AG04449 (cell line): Measurements from ENCODE around the gene PGBD2.
"Not testable (repeated sequence)": the region's sequence is repeated elsewhere in the genome, so short reads cannot be mapped to it uniquely, and the experiment has no call there.

Experiments
- CTCF ChIA-PET: fragments of 350-600 bp; formaldehyde crosslinking; extraction: SDS; loops from one replicate; lab custom pipeline; 2021; ENCODE audit warnings: antibody characterized with exemption; lab: Yijun Ruan, JAX
- POLR2A ChIA-PET: fragments of 400-600, 350-600 bp; formaldehyde crosslinking; extraction: SDS; loops from one replicate; lab custom pipeline; 2020; ENCODE audit warnings: antibody characterized with exemption, inconsistent platforms; lab: Yijun Ruan, JAX
- DNase-seq: peaks from one replicate; pipeline ENCODE4 v3.0.0-alpha.2; 2010; ENCODE audit warnings: low read depth, low spot score
- H3K4me3 ChIP-seq: 2 replicates; pipeline ENCODE4 v1.5.1; 2011; ENCODE audit warnings: low read depth, mild to moderate bottlenecking, control low read depth, low read length
- CTCF ChIP-seq: IDR thresholded peaks from one replicate; pipeline ENCODE4 v1.5.1; 2011; ENCODE audit warnings: mild to moderate bottlenecking, moderate library complexity, low read length, control low read depth, inconsistent platforms; ENCODE audit not compliant: insufficient read depth; ENCODE audit errors: missing control alignments

The PGBD2 gene

GRCh38 chr1:248885646-248886045 is 20.4 kb upstream of the PGBD2 start:
- POLR2A ChIA-PET, result no interaction called here
- CTCF ChIA-PET, result interaction anchor here (1.1 kb wide), 1 partner anchor 41 kb away, joined by 3 read pairs; no protein-coding TSS in a partner anchor

GRCh38 chr1:248886237-248886895 is 19.7 kb upstream of the PGBD2 start:
- DNase-seq, result no peak
- no peak overlapping the region for H3K4me3 ChIP-seq
- no peak for TF ChIP-seq CTCF
- POLR2A ChIA-PET, result interaction anchor here (0.7 kb wide), 1 partner anchor 20 kb away, joined by 3 read pairs; no protein-coding TSS in a partner anchor
- CTCF ChIA-PET, result no interaction called here

More at GRCh38 chr1:248885646-248886045, 20.4 kb upstream of the PGBD2 start:
- no peak overlapping the region for H3K4me3 ChIP-seq
- DNase-seq, result no peak
- no peak for TF ChIP-seq CTCF

GRCh38 chr1:248889914-248890243 is 16.2 kb upstream of the PGBD2 start:
- CTCF ChIA-PET, POLR2A ChIA-PET: not testable (repeated sequence)

GRCh38 chr1:248890549-248891498 is 15.2 kb upstream of the PGBD2 start:
- no peak for TF ChIP-seq CTCF
- no peak for DNase-seq
- POLR2A ChIA-PET, result no interaction called here
- no peak overlapping the region for H3K4me3 ChIP-seq
- CTCF ChIA-PET, result no interaction called here

More at GRCh38 chr1:248889914-248890243, 16.2 kb upstream of the PGBD2 start:
- H3K4me3 ChIP-seq, DNase-seq: not testable (repeated sequence)

GRCh38 chr1:248891758-248892157 is 14.3 kb upstream of the PGBD2 start:
- ChIA-PET POLR2A (no interaction called here), CTCF (interaction anchor here (0.9 kb wide), 1 partner anchor 10 kb away, joined by 3 read pairs; no protein-coding TSS in a partner anchor)
- no peak for DNase-seq
- no peak for TF ChIP-seq CTCF
- H3K4me3 ChIP-seq, result no peak overlapping the region

GRCh38 chr1:248892590-248892989 is 13.4 kb upstream of the PGBD2 start:
- TF ChIP-seq CTCF, result no peak
- POLR2A ChIA-PET, result no interaction called here
- H3K4me3 ChIP-seq, result no peak overlapping the region
- CTCF ChIA-PET, result interaction anchor here (0.9 kb wide), 1 partner anchor 11 kb away, joined by 3 read pairs; no protein-coding TSS in a partner anchor
- no peak for DNase-seq
